Duodenal mucosa (tissue), 2 donors: ENCODE results near the gene MAP3K10.

Source experiments
- H3K27ac ChIP-seq: one replicate; pipeline ENCODE4 v1.7.0; 2013; ENCODE audit warnings: low read depth, low read length
- H3K27me3 ChIP-seq, 2 donors: one replicate each; pipeline ENCODE4 v1.7.0; 2013; ENCODE audit warnings: low read length in 2 of 2, control low read depth in 1 of 2; ENCODE audit not compliant: insufficient read depth in 2 of 2, control insufficient read depth in 1 of 2
- H3K36me3 ChIP-seq, 2 donors: one replicate each; pipeline ENCODE4 v1.7.0; 2013; ENCODE audit warnings: low read length in 2 of 2, control low read depth in 1 of 2; ENCODE audit not compliant: insufficient read depth in 2 of 2, control insufficient read depth in 1 of 2
- H3K4me1 ChIP-seq, 2 donors: one replicate each; pipeline ENCODE4 v1.7.0; 2013; ENCODE audit warnings: low read length in 2 of 2, control low read depth in 1 of 2; ENCODE audit not compliant: insufficient read depth in 2 of 2, control insufficient read depth in 1 of 2
- H3K4me3 ChIP-seq, 2 donors: one replicate each; pipeline ENCODE4 v1.7.0; 2013; ENCODE audit warnings: low read length in 2 of 2, low read depth in 1 of 2
- H3K9ac ChIP-seq, 2 donors: one replicate each; pipeline ENCODE4 v1.7.0; 2013; ENCODE audit warnings: low read length in 2 of 2, low read depth in 1 of 2
- H3K9me3 ChIP-seq, 2 donors: one replicate each; pipeline ENCODE4 v1.7.0; 2013; ENCODE audit warnings: low read length in 2 of 2, control low read depth in 1 of 2; ENCODE audit not compliant: control insufficient read depth in 1 of 2

Gene MAP3K10

GRCh38 chr19:40224342-40225150 is 33.3 kb downstream of the MAP3K10 start:
- Histone ChIP-seq H3K4me1 (peaks cover 12 to 21% of the 10 kb centered on the region in 2 donors), H3K27me3 (peaks cover 16 to 23% of the 10 kb centered on the region in 2 donors), H3K9ac (no peak overlapping the region), H3K36me3 (no peaks in the 10 kb centered on the region), H3K27ac (no peak overlapping the region), H3K9me3 (no peaks in the 10 kb centered on the region), H3K4me3 (no peak overlapping the region)

GRCh38 chr19:40225440-40226305 is 34.4 kb downstream of the MAP3K10 start:
- Histone ChIP-seq H3K4me3 (peak overlapping the region in 1 of 2 donors; percentile 45), H3K9ac (no peak overlapping the region), H3K27ac (no peak overlapping the region), H3K9me3 (no peaks in the 10 kb centered on the region), H3K36me3 (no peaks in the 10 kb centered on the region), H3K27me3 (peaks cover 16 to 23% of the 10 kb centered on the region in 2 donors), H3K4me1 (peaks cover 9 to 21% of the 10 kb centered on the region in 2 donors)

- no peaks in the 10 kb centered on the region for H3K36me3 ChIP-seq
- H3K27me3 ChIP-seq, result peaks cover 16 to 23% of the 10 kb centered on the region in 2 donors
- no peak overlapping the region for H3K4me3 ChIP-seq
- no peak overlapping the region for H3K9ac ChIP-seq
- no peaks in the 10 kb centered on the region for H3K9me3 ChIP-seq
- H3K27ac ChIP-seq, result no peak overlapping the region
- peaks cover 9 to 28% of the 10 kb centered on the region in 2 donors for H3K4me1 ChIP-seq
These were observed 37.1 kb downstream of the MAP3K10 start for GRCh38 chr19:40228346-40228745.

GRCh38 chr19:40228863-40229262 is 37.6 kb downstream of the MAP3K10 start:
- Histone ChIP-seq H3K27ac (no peak overlapping the region), H3K27me3 (peaks cover 16 to 23% of the 10 kb centered on the region in 2 donors), H3K4me3 (no peak overlapping the region), H3K9ac (no peak overlapping the region), H3K36me3 (peaks cover 0 to 3% of the 10 kb centered on the region in 2 donors), H3K4me1 (peaks cover 9 to 28% of the 10 kb centered on the region in 2 donors), H3K9me3 (no peaks in the 10 kb centered on the region)

- Histone ChIP-seq H3K4me1 (peaks cover 9 to 26% of the 10 kb centered on the region in 2 donors), H3K9me3 (no peaks in the 10 kb centered on the region), H3K4me3 (no peak overlapping the region), H3K27ac (no peak overlapping the region), H3K36me3 (peaks cover 0 to 9% of the 10 kb centered on the region in 2 donors), H3K27me3 (peaks cover 16 to 19% of the 10 kb centered on the region in 2 donors), H3K9ac (no peak overlapping the region)
These were observed 38.3 kb downstream of the MAP3K10 start for GRCh38 chr19:40229484-40229883.

GRCh38 chr19:40229926-40230417 is 38.7 kb downstream of the MAP3K10 start:
- H3K27ac ChIP-seq, result no peak overlapping the region
- peaks cover 3 to 12% of the 10 kb centered on the region in 2 donors for H3K36me3 ChIP-seq
- peaks cover 15 to 16% of the 10 kb centered on the region in 2 donors for H3K27me3 ChIP-seq
- H3K9me3 ChIP-seq, result no peaks in the 10 kb centered on the region
- H3K4me3 ChIP-seq, result no peak overlapping the region
- H3K9ac ChIP-seq, result no peak overlapping the region
- peaks cover 9 to 22% of the 10 kb centered on the region in 2 donors for H3K4me1 ChIP-seq

- Histone ChIP-seq H3K9me3 (no peaks in the 10 kb centered on the region), H3K4me1 (peaks cover 6 to 14% of the 10 kb centered on the region in 2 donors), H3K4me3 (no peak overlapping the region), H3K27me3 (peaks cover 6 to 7% of the 10 kb centered on the region in 2 donors), H3K9ac (no peak overlapping the region), H3K27ac (no peak overlapping the region), H3K36me3 (peaks cover 7 to 23% of the 10 kb centered on the region in 2 donors)
These were observed 39.8 kb downstream of the MAP3K10 start for GRCh38 chr19:40231057-40231456.

GRCh38 chr19:40231544-40232424 is 40.6 kb downstream of the MAP3K10 start:
- H3K9me3 ChIP-seq, result no peaks in the 10 kb centered on the region
- no peak overlapping the region for H3K4me3 ChIP-seq
- H3K4me1 ChIP-seq, result peaks cover under 1 to 7% of the 10 kb centered on the region in 2 donors
- peaks cover 7 to 31% of the 10 kb centered on the region in 2 donors for H3K36me3 ChIP-seq
- peaks cover under 1 to 2% of the 10 kb centered on the region in 2 donors for H3K27me3 ChIP-seq
- H3K27ac ChIP-seq, result no peak overlapping the region
- no peak overlapping the region for H3K9ac ChIP-seq

- H3K4me1 ChIP-seq, result peaks cover 0 to 7% of the 10 kb centered on the region in 2 donors
- H3K9me3 ChIP-seq, result no peaks in the 10 kb centered on the region
- peaks cover 10 to 34% of the 10 kb centered on the region in 2 donors for H3K36me3 ChIP-seq
- H3K4me3 ChIP-seq, result no peak overlapping the region
- no peak overlapping the region for H3K27ac ChIP-seq
- H3K9ac ChIP-seq, result no peak overlapping the region
- H3K27me3 ChIP-seq, result no peaks in the 10 kb centered on the region
These were observed 41.3 kb downstream of the MAP3K10 start for GRCh38 chr19:40232479-40232878.
